ENCODE results near the gene NAGLU. TPM values are rescaled to one million over a fixed set of nuclear protein-coding genes. Genes with fewer than 3 reads are reported as not detected.

The NAGLU gene
- total RNA-seq, 1 donor from 2014 or later, result 6.2 TPM

DNA sequence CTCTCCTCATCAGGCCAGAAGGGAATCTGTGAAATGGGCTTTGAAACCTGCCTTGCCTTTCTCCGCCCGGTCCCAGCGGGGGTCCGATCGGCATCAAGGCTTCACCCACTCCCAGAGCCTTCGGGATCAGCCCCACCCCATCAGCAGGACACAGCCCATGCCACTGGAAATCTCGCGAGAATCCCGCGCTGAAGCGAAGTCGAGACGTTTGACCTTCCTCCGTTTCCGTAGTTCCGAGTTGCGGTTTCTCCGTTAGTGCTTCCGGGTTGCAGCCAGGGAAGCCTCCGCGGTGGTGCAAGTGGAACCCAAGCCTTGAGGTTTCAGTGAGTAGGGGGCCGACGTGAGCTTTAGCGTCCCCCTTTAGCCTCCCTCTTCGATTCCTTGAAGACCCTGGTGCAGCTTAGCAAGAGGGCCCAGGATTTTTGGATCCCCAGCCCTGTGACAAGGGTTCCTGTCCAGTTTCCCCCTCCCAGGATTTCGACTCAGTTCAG, 25.9 kb downstream of the NAGLU start, which contains the start of gene COASY:
TSS of gene COASY (plus strand) at position 252 of the 491 bp plus-strand sequence. CDS start 475 bp downstream, outside the sequence.
- Histone ChIP-seq H3K36me3 (no peaks in the 10 kb centered on the region), H2AFZ (replicated peaks) (peak within 1 kb of the TSS; percentile 53), H3K27ac (peak within 1 kb of the TSS; percentile 31), H4K20me1 (ENCODE audit: low read depth) (no peaks in the 10 kb centered on the region), H3K27me3 (no peaks in the 10 kb centered on the region), H3K4me3 (peak within 1 kb of the TSS; percentile 83), H3K9me3 (ENCODE audit: low read depth) (no peaks in the 10 kb centered on the region), H3K79me2 (ENCODE audit: low read depth) (peaks cover 20% of the 10 kb centered on the region), H3K4me2 (peak within 1 kb of the TSS; percentile 99), H3K4me1 (peaks cover 12% of the 10 kb centered on the region), H3K9ac (peak within 1 kb of the TSS; percentile 90), H3F3A (ENCODE audit: low read depth) (peaks cover 27% of the 10 kb centered on the region)
- DNase-seq (ENCODE audit: low spot score), result peak; percentile 96
- Mint-ChIP-seq H3K27me3 (ENCODE audit: insufficient read depth, low read depth) (peaks cover 6% of the 10 kb centered on the region), H3K4me1 (peaks cover 24% of the 10 kb centered on the region), H3K4me3 (peak within 1 kb of the TSS; percentile 92), H3K9me3 (no peaks in the 10 kb centered on the region), H3K27ac (peak within 1 kb of the TSS; percentile 94), H3K36me3 (no peaks in the 10 kb centered on the region)
- no peak for TF ChIP-seq EZH2 (IDR thresholded peaks at IDR 0.05)
- TF ChIP-seq, protein P1, sequence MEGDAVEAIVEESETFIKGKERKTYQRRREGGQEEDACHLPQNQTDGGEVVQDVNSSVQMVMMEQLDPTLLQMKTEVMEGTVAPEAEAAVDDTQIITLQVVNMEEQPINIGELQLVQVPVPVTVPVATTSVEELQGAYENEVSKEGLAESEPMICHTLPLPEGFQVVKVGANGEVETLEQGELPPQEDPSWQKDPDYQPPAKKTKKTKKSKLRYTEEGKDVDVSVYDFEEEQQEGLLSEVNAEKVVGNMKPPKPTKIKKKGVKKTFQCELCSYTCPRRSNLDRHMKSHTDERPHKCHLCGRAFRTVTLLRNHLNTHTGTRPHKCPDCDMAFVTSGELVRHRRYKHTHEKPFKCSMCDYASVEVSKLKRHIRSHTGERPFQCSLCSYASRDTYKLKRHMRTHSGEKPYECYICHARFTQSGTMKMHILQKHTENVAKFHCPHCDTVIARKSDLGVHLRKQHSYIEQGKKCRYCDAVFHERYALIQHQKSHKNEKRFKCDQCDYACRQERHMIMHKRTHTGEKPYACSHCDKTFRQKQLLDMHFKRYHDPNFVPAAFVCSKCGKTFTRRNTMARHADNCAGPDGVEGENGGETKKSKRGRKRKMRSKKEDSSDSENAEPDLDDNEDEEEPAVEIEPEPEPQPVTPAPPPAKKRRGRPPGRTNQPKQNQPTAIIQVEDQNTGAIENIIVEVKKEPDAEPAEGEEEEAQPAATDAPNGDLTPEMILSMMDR (IDR thresholded peaks at IDR 0.05), result no peak
- no peak for TF ChIP-seq EZH2phosphoT487 (IDR thresholded peaks at IDR 0.05)

GRCh38 chr17:42562388-42563142, 26.5 kb downstream of the NAGLU start:
- Histone ChIP-seq H3K36me3 (no peaks in the 10 kb centered on the region), H3F3A (ENCODE audit: low read depth) (peaks cover 30% of the 10 kb centered on the region), H3K4me3 (peak overlapping the region; percentile 83), H3K27me3 (no peaks in the 10 kb centered on the region), H3K9ac (peak overlapping the region; percentile 90), H3K4me2 (peak overlapping the region; percentile 99), H3K4me1 (peaks cover 12% of the 10 kb centered on the region), H3K27ac (peak overlapping the region; percentile 31), H2AFZ (replicated peaks) (peak overlapping the region; percentile 53), H3K9me3 (ENCODE audit: low read depth) (no peaks in the 10 kb centered on the region), H3K79me2 (ENCODE audit: low read depth) (peaks cover 26% of the 10 kb centered on the region), H4K20me1 (ENCODE audit: low read depth) (no peaks in the 10 kb centered on the region)
- TF ChIP-seq EZH2 (IDR thresholded peaks at IDR 0.05) (no peak), EZH2phosphoT487 (IDR thresholded peaks at IDR 0.05) (no peak)
- TF ChIP-seq, protein P1 (IDR thresholded peaks at IDR 0.05), result no peak
- H3K36me3 Mint-ChIP-seq, result no peaks in the 10 kb centered on the region
- peak overlapping the region; percentile 92 for H3K4me3 Mint-ChIP-seq
- H3K4me1 Mint-ChIP-seq, result peaks cover 22% of the 10 kb centered on the region
- DNase-seq (ENCODE audit: low spot score), result peak; percentile 56
- H3K9me3 Mint-ChIP-seq, result no peaks in the 10 kb centered on the region
- no peak overlapping the region for H3K27ac Mint-ChIP-seq
- peaks cover 6% of the 10 kb centered on the region for H3K27me3 Mint-ChIP-seq (ENCODE audit: insufficient read depth, low read depth)

DNA sequence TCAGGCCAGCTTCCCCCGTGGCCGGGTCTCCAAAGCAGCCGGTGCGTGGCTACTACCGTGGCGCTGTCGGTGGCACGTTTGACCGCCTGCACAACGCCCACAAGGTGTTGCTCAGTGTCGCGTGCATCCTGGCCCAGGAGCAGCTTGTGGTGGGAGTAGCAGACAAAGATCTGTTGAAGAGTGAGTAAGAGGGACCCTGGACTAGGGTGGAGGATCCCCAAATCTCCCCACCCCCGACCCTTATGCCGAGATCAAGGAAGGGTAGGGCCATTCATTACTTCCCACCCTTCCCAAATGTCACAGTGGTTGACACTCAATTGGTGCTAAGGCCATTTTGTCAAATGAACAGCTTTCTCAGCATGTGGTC, 27.1 kb downstream of the NAGLU start:
- no peak for DNase-seq (ENCODE audit: low spot score)
- Mint-ChIP-seq H3K4me1 (peaks cover 26% of the 10 kb centered on the region), H3K27ac (no peak overlapping the region), H3K27me3 (ENCODE audit: insufficient read depth, low read depth) (peaks cover 6% of the 10 kb centered on the region), H3K36me3 (peaks cover 2% of the 10 kb centered on the region), H3K4me3 (peak overlapping the region; percentile 92), H3K9me3 (no peaks in the 10 kb centered on the region)
- H3K79me2 ChIP-seq (ENCODE audit: low read depth), result peaks cover 30% of the 10 kb centered on the region
- H3K4me2 ChIP-seq, result peak overlapping the region; percentile 99
- peaks cover 32% of the 10 kb centered on the region for H3F3A ChIP-seq (ENCODE audit: low read depth)
- no peak overlapping the region for H3K27ac ChIP-seq
- TF ChIP-seq, protein P1 (IDR thresholded peaks at IDR 0.05), result no peak
- no peak for TF ChIP-seq EZH2 (IDR thresholded peaks at IDR 0.05)
- TF ChIP-seq EZH2phosphoT487 (IDR thresholded peaks at IDR 0.05), result no peak
- H4K20me1 ChIP-seq (ENCODE audit: low read depth), result no peaks in the 10 kb centered on the region
- no peak overlapping the region for H2AFZ ChIP-seq (replicated peaks)
- no peaks in the 10 kb centered on the region for H3K27me3 ChIP-seq
- peak overlapping the region; percentile 90 for H3K9ac ChIP-seq
- H3K9me3 ChIP-seq (ENCODE audit: low read depth), result no peaks in the 10 kb centered on the region
- H3K36me3 ChIP-seq, result no peaks in the 10 kb centered on the region
- H3K4me1 ChIP-seq, result peaks cover 12% of the 10 kb centered on the region
- H3K4me3 ChIP-seq, result peak overlapping the region; percentile 83
